Neutrophil (primary cell): ENCODE data around the gene MYOM1.
"Not testable (repeated sequence)": the region's sequence is repeated elsewhere in the genome, so short reads cannot be mapped to it uniquely, and the experiment has no call there.

Source experiments
- H3K27ac ChIP-seq: fragments of 200-600 bp; sonication (generic); 2 replicates; pipeline ENCODE4 v1.5.1; 2016; ENCODE audit warnings: mild to moderate bottlenecking, moderate library complexity
- H3K27me3 ChIP-seq: fragments of 200-600 bp; sonication (generic); 2 replicates; pipeline ENCODE4 v1.6.0; 2016; ENCODE audit warnings: mild to moderate bottlenecking
- H3K36me3 ChIP-seq: fragments of 200-600 bp; sonication (generic); 2 replicates; pipeline ENCODE4 v1.5.1; 2017
- H3K4me1 ChIP-seq, 2 experiments: fragments of 200-600 bp in 1 of 2; sonication (generic) in 1 of 2; 1 replicate in 1 of 2; 2 replicates in 1 of 2; pipeline versions ENCODE4 v1.5.1 to v1.6.1; 2013 to 2016; ENCODE audit warnings: low read depth in 1 of 2, low read length in 1 of 2, mild to moderate bottlenecking in 1 of 2, moderate library complexity in 1 of 2; ENCODE audit not compliant: control insufficient read depth in 1 of 2, insufficient read depth in 1 of 2
- H3K4me3 ChIP-seq, 2 experiments: fragments of 200-600 bp in 1 of 2; sonication (generic) in 1 of 2; 1 replicate in 1 of 2; 2 replicates in 1 of 2; pipeline ENCODE4 v1.5.1; 2013 to 2016; ENCODE audit warnings: low read depth in 1 of 2, low read length in 1 of 2, mild to moderate bottlenecking in 1 of 2, moderate library complexity in 1 of 2
- H3K9me3 ChIP-seq: fragments of 200-600 bp; sonication (generic); 2 replicates; pipeline ENCODE4 v1.5.1; 2016
- CTCF ChIP-seq: fragments of 200-600 bp; sonication (generic); IDR thresholded peaks from 2 replicates; pipeline ENCODE4 v1.5.1; 2016; ENCODE audit warnings: antibody characterized with exemption

The MYOM1 gene

DNA sequence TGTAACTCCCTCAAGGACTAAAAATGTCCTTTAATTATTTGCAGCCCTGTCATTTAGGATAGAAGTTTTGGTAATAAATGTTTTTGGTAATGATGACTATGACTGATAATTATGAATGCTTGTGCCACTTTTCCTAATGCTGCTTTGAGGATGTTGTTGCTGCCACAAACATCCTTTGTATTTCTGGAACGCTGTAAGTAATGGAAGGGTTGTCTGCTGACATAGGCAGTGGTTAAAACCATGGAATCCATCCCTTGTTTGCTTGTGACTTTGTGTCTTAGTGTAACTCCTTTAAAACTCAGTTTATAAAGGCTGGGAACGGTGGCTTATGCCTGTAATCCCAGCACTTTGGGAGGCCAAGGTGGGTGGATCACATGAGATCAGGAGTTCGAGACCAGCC, 187.0 kb downstream of the MYOM1 start:
- Histone ChIP-seq H3K27me3 (no peaks in the 10 kb centered on the region), H3K9me3 (no peaks in the 10 kb centered on the region), H3K4me1 (peaks cover 32 to 36% of the 10 kb centered on the region in 2 experiments), H3K4me3 (no peak overlapping the region), H3K36me3 (no peaks in the 10 kb centered on the region), H3K27ac (no peak overlapping the region)
- no peak for TF ChIP-seq CTCF

- peaks cover 14 to 15% of the 10 kb centered on the region in 2 experiments for H3K4me1 ChIP-seq
- TF ChIP-seq CTCF, result no peak
- peak overlapping the region; percentile 69 for H3K27ac ChIP-seq
- no peaks in the 10 kb centered on the region for H3K36me3 ChIP-seq
- H3K27me3 ChIP-seq, result no peaks in the 10 kb centered on the region
- no peaks in the 10 kb centered on the region for H3K9me3 ChIP-seq
- H3K4me3 ChIP-seq, result no peak overlapping the region
These were observed 190.4 kb downstream of the MYOM1 start for GRCh38 chr18:3029215-3029952.

- not testable (repeated sequence) for H3K27me3 ChIP-seq, H3K36me3 ChIP-seq, H3K9me3 ChIP-seq, H3K27ac ChIP-seq, H3K4me3 ChIP-seq
- peaks cover 14 to 15% of the 10 kb centered on the region in 2 experiments for H3K4me1 ChIP-seq
These were observed 191.7 kb downstream of the MYOM1 start for GRCh38 chr18:3028115-3028514.

DNA sequence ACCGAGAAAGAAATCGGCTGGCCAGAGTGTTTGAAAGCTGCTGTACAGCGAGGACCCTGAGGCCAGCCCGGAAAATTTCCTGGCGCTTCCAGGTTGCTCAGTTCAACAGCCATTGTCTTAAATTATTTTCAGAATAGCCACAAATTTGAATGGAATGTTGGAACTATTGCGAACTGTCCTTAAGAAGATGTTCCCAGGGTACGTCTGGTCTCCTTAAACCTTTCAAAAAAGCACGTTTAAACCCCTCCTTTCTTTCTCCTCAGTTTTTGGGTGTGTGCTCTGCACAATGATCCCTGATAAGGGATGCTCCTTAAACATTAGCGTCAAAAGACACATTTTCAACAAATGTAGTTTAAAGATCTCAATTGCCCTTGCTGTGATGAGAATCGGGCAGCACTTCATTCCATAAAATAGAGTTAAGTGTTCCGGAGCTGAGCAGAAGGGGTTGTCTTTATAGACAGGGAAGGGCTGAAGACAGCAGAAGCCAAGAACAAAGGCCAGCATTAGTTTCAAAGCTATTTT, 192.3 kb downstream of the MYOM1 start:
- no peak for TF ChIP-seq CTCF
- Histone ChIP-seq H3K27me3 (no peaks in the 10 kb centered on the region), H3K27ac (no peak overlapping the region), H3K36me3 (no peaks in the 10 kb centered on the region), H3K9me3 (no peaks in the 10 kb centered on the region), H3K4me3 (no peak overlapping the region), H3K4me1 (peaks cover 14 to 15% of the 10 kb centered on the region in 2 experiments)

GRCh38 chr18:3025544-3025943, 194.2 kb downstream of the MYOM1 start:
- H3K27ac ChIP-seq, result no peak overlapping the region
- peaks cover 14 to 15% of the 10 kb centered on the region in 2 experiments for H3K4me1 ChIP-seq
- no peak for TF ChIP-seq CTCF
- H3K36me3 ChIP-seq, result no peaks in the 10 kb centered on the region
- H3K27me3 ChIP-seq, result no peaks in the 10 kb centered on the region
- H3K9me3 ChIP-seq, result no peaks in the 10 kb centered on the region
- H3K4me3 ChIP-seq, result no peak overlapping the region

- not testable (repeated sequence) for H3K9me3 ChIP-seq, H3K36me3 ChIP-seq, H3K27ac ChIP-seq, H3K27me3 ChIP-seq, H3K4me3 ChIP-seq
- peaks cover 7 to 14% of the 10 kb centered on the region in 2 experiments for H3K4me1 ChIP-seq
These were observed 196.2 kb downstream of the MYOM1 start for GRCh38 chr18:3023603-3024002.
